Uterus (tissue), 2 donors: Measurements from ENCODE around the gene TSSK2.

ENCODE experiments used
- POLR2A ChIP-seq, 2 donors: fragments of 450-650 bp; IDR thresholded peaks; one replicate each; pipeline ENCODE4 v1.6.1; 2016; ENCODE audit warnings: antibody characterized with exemption in 2 of 2, mild to moderate bottlenecking in 1 of 2, moderate library complexity in 1 of 2
- TF ChIP-seq, protein P1 (sequence below), 4 experiments: fragments of 200-600 bp in 2 of 4; fragments of 450-650 bp in 2 of 4; sonication (generic) in 2 of 4; IDR thresholded peaks; one replicate each; pipeline ENCODE4 v1.5.1; 2016 to 2019; ENCODE audit warnings: antibody characterized with exemption in 4 of 4, mild to moderate bottlenecking in 2 of 4, moderate library complexity in 1 of 4

DNA sequence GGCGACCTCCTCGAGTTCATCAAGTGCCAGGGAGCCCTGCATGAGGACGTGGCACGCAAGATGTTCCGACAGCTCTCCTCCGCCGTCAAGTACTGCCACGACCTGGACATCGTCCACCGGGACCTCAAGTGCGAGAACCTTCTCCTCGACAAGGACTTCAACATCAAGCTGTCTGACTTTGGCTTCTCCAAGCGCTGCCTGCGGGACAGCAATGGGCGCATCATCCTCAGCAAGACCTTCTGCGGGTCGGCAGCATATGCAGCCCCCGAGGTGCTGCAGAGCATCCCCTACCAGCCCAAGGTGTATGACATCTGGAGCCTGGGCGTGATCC lies 542 bp downstream of the TSSK2 start:
- TF ChIP-seq, protein P1, sequence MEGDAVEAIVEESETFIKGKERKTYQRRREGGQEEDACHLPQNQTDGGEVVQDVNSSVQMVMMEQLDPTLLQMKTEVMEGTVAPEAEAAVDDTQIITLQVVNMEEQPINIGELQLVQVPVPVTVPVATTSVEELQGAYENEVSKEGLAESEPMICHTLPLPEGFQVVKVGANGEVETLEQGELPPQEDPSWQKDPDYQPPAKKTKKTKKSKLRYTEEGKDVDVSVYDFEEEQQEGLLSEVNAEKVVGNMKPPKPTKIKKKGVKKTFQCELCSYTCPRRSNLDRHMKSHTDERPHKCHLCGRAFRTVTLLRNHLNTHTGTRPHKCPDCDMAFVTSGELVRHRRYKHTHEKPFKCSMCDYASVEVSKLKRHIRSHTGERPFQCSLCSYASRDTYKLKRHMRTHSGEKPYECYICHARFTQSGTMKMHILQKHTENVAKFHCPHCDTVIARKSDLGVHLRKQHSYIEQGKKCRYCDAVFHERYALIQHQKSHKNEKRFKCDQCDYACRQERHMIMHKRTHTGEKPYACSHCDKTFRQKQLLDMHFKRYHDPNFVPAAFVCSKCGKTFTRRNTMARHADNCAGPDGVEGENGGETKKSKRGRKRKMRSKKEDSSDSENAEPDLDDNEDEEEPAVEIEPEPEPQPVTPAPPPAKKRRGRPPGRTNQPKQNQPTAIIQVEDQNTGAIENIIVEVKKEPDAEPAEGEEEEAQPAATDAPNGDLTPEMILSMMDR (IDR thresholded peaks at IDR 0.05): no peak
- TF ChIP-seq POLR2A (IDR thresholded peaks at IDR 0.05): no peak
